Endothelial cell of umbilical vein (primary cell): ENCODE results near the gene JUND.

Experiments
- CTCF ChIP-seq, 2 donors: IDR thresholded peaks; 1 replicate in 1 of 2; 2 replicates in 1 of 2; pipeline ENCODE4 v1.5.1; 2011; ENCODE audit warnings: low read length in 2 of 2, mild to moderate bottlenecking in 2 of 2, moderate library complexity in 2 of 2, control low read depth in 1 of 2, inconsistent platforms in 1 of 2, low read depth in 1 of 2; ENCODE audit not compliant: insufficient read depth in 1 of 2; ENCODE audit errors: extremely low read depth in 1 of 2
- EZH2 ChIP-seq: IDR thresholded peaks from 2 replicates; pipeline ENCODE4 v1.6.1; 2012; ENCODE audit warnings: borderline replicate concordance, low read depth, mild to moderate bottlenecking, moderate library complexity, low read length, inconsistent platforms; ENCODE audit not compliant: severe bottlenecking
- FOS ChIP-seq: IDR thresholded peaks from 2 replicates; pipeline ENCODE4 v1.6.1; 2011; ENCODE audit warnings: mild to moderate bottlenecking, low read length, moderate library complexity, borderline replicate concordance; ENCODE audit not compliant: insufficient read depth
- GATA2 ChIP-seq: IDR thresholded peaks from 2 replicates; pipeline ENCODE4 v1.7.0; 2011; ENCODE audit warnings: low read depth, mild to moderate bottlenecking, moderate library complexity, mixed read lengths, low read length; ENCODE audit not compliant: insufficient read length, insufficient read depth
- JUN ChIP-seq: IDR thresholded peaks from 2 replicates; pipeline ENCODE4 v1.6.1; 2011; ENCODE audit warnings: borderline replicate concordance, low read depth; ENCODE audit not compliant: insufficient read length, insufficient read depth
- MAX ChIP-seq: IDR thresholded peaks from 2 replicates; pipeline ENCODE4 v1.6.1; 2011; ENCODE audit not compliant: insufficient read depth, insufficient read length
- POLR2A ChIP-seq: IDR thresholded peaks from 2 replicates; pipeline ENCODE4 v1.6.1; 2012; ENCODE audit warnings: low read depth, mild to moderate bottlenecking, control low read depth, low read length
- POLR2AphosphoS5 ChIP-seq: IDR thresholded peaks from 2 replicates; pipeline ENCODE4 v1.6.1; 2012; ENCODE audit warnings: low read depth, mild to moderate bottlenecking, control low read depth, low read length, moderate library complexity; ENCODE audit not compliant: insufficient read depth

GRCh38 chr19:18294467-18294864 is 13.0 kb upstream of the JUND start:
- no peak for TF ChIP-seq CTCF (IDR thresholded peaks at IDR 0.05; ENCODE audit: extremely low read depth in 1 of 2, insufficient read depth in 1 of 2, low read depth in 1 of 2, low read length in 2 of 2)
- no peak for TF ChIP-seq MAX
- no peak for TF ChIP-seq EZH2
- no peak for TF ChIP-seq GATA2
- no peak for TF ChIP-seq POLR2AphosphoS5
- TF ChIP-seq JUN = no peak
- TF ChIP-seq POLR2A = no peak
- TF ChIP-seq FOS = no peak
